ENCODE data around the gene PML.

PML gene

DNA sequence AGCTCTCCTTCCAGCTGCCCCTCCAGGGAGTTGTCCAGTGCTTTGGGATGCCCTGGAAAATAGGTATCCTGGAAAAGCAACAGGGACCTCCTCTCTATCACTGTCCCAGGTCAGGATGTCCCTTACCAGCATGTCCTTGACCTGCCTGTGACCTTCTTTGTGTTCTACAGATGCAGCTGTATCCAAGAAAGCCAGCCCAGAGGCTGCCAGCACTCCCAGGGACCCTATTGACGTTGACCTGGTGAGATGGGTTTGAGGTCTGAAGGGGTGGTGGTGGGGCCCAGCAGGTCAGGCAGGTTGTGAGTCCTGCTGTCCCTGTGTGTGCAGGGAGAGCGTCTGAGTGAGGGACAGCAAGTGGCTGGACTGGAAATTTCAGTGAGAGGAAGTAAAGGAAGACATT is 30.2 kb downstream of the PML start:
- intact Hi-C loops (cut with micrococcal nuclease): no loop called here
- no peak overlapping the region for H3K4me3 Mint-ChIP-seq
- no peaks in the 10 kb centered on the region for H3K4me1 Mint-ChIP-seq (ENCODE audit: low read depth)
- H3K27ac Mint-ChIP-seq: no peak overlapping the region
- H3K36me3 Mint-ChIP-seq (ENCODE audit: low read depth): peaks cover 88% of the 10 kb centered on the region
- no peaks in the 10 kb centered on the region for H3K27me3 Mint-ChIP-seq
- no peaks in the 10 kb centered on the region for H3K9me3 Mint-ChIP-seq

DNA sequence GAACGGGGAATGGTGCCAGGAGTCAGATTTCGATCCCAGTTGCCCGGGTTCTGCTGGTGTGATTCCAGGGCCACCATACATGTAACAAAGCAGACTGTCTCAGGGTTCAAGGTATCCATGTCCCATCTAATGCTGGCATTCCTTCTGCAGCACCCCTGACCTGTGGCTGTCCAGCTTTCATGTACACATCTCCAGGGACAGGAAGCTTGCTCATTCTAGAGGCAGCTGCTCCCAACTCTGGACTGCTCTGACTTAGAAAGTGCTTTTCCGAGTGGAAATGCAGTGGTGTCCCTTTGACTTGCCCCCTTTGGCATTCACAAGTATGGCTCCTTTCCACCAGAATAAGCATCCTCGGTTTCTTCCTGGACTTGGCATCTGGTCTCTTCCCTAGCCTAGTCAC is 30.9 kb downstream of the PML start:
- no peaks in the 10 kb centered on the region for H3K27me3 Mint-ChIP-seq
- peaks cover 91% of the 10 kb centered on the region for H3K36me3 Mint-ChIP-seq (ENCODE audit: low read depth)
- intact Hi-C loops (cut with micrococcal nuclease): no loop called here
- H3K4me1 Mint-ChIP-seq (ENCODE audit: low read depth): no peaks in the 10 kb centered on the region
- H3K4me3 Mint-ChIP-seq: no peak overlapping the region
- no peak overlapping the region for H3K27ac Mint-ChIP-seq
- no peaks in the 10 kb centered on the region for H3K9me3 Mint-ChIP-seq

DNA sequence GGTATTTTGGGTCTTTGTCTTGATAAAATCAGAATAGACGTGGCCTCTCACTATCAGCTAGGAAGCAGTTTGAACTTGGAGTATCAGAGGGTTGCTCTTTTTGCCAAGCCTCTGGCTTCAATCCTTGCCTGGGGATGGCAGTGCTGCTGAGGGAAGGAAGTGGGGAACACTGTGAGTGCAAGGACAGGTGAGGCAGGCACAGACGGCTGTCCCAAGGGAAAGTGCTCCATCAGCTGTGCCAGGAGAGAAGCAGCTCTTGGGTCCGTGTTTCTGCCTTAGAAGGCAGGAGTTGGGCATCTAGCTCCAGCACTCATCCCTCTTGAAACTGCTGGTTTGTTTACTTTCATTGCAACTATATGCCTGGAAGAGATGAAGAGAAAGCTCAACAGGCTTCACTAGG is 33.2 kb downstream of the PML start:
- intact Hi-C loops (cut with micrococcal nuclease): no loop called here
- Mint-ChIP-seq H3K27me3 (no peaks in the 10 kb centered on the region), H3K4me3 (no peak overlapping the region), H3K27ac (no peak overlapping the region), H3K4me1 (ENCODE audit: low read depth) (peaks cover 9% of the 10 kb centered on the region), H3K9me3 (no peaks in the 10 kb centered on the region), H3K36me3 (ENCODE audit: low read depth) (peaks cover 90% of the 10 kb centered on the region)

DNA sequence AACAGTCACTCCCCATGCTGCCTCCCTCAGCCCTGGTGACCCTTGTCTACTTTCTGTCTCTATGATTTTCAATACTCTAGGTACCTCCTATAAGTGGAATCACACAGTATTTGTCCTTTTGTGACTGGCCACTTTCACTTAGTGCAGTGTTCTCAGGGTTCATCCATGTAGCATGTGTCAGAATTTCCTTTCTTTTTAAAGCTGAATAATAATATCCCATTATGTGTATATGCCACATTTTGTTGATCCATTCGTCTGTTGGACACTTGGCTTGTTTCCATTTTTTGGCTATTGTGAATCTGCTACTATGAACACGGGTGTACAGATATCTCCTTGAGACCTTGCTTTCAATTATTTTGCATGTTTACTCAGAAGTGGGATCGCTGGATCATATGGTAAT is 34.1 kb downstream of the PML start:
- Mint-ChIP-seq H3K9me3 (no peaks in the 10 kb centered on the region), H3K27ac (no peak overlapping the region), H3K4me1 (ENCODE audit: low read depth) (peaks cover 13% of the 10 kb centered on the region), H3K36me3 (ENCODE audit: low read depth) (peaks cover 90% of the 10 kb centered on the region), H3K4me3 (no peak overlapping the region), H3K27me3 (no peaks in the 10 kb centered on the region)
- intact Hi-C loops (cut with micrococcal nuclease): no loop called here

DNA sequence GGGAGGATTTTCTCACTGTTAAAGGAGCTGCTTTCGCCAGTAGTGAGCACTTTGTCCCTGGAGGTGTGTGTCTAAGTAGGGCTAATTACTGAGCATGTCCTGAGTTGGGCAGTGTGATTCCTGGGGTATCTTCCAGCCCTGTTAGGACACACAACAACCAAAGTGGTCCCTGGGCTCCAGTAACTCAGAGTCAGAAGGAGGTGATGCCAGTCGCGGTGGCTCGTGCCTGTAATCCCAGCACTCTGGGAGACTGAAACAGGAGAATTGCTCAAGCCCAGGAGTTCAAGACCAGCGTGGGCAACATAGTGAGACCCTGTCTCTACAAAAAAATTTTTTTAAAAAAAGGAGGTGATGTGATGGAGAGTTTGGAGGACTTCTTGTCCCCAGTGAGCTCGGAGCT is 37.5 kb downstream of the PML start:
- intact Hi-C loops (cut with micrococcal nuclease): no loop called here

DNA sequence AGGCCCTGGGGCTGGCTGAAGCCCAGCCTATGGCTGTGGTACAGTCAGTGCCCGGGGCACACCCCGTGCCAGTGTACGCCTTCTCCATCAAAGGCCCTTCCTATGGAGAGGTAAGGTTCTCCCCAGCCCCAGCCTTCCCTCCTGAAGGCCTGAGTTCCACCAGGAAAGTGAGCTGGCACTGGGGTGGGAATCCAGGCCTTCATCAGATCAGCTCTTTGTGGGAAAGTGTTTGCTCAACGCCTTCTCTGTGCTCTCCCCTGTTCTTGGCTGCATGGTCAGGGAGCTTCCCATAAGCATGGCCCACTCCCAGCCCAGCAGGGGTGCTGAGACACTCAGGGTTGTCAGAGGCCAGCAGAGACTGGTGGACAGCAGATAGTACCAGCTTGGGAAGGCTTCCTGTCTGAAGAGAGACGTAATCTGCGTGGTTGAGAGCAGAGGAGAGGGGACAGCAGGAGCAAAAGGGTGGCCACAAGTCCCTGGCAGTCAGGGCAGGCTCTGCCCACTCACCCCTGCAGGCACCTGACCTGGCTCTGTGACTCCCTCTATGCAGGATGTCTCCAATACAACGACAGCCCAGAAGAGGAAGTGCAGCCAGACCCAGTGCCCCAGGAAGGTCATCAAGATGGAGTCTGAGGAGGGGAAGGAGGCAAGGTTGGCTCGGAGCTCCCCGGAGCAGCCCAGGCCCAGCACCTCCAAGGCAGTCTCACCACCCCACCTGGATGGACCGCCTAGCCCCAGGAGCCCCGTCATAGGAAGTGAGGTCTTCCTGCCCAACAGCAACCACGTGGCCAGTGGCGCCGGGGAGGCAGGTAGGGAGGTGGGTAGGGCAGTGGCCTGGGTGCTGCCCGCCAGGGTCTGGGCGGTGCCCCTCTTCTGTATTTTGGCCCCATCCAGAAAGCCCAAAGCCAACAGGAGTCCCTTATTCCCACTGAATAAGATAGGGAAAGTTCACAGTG is 38.4 kb downstream of the PML start:
- Mint-ChIP-seq H3K27me3 (no peaks in the 10 kb centered on the region), H3K9me3 (no peaks in the 10 kb centered on the region), H3K27ac (peak overlapping the region; percentile 62), H3K36me3 (ENCODE audit: low read depth) (peaks cover 94% of the 10 kb centered on the region), H3K4me3 (no peak overlapping the region), H3K4me1 (ENCODE audit: low read depth) (peaks cover 13% of the 10 kb centered on the region)
- intact Hi-C loops (cut with micrococcal nuclease): no loop called here

More for the DNA sequence above, 37.5 kb downstream of the PML start:
- no peak overlapping the region for H3K4me3 Mint-ChIP-seq
- H3K27ac Mint-ChIP-seq: peak overlapping the region; percentile 62
- H3K27me3 Mint-ChIP-seq: no peaks in the 10 kb centered on the region
- no peaks in the 10 kb centered on the region for H3K9me3 Mint-ChIP-seq
- peaks cover 93% of the 10 kb centered on the region for H3K36me3 Mint-ChIP-seq (ENCODE audit: low read depth)
- peaks cover 13% of the 10 kb centered on the region for H3K4me1 Mint-ChIP-seq (ENCODE audit: low read depth)

DNA sequence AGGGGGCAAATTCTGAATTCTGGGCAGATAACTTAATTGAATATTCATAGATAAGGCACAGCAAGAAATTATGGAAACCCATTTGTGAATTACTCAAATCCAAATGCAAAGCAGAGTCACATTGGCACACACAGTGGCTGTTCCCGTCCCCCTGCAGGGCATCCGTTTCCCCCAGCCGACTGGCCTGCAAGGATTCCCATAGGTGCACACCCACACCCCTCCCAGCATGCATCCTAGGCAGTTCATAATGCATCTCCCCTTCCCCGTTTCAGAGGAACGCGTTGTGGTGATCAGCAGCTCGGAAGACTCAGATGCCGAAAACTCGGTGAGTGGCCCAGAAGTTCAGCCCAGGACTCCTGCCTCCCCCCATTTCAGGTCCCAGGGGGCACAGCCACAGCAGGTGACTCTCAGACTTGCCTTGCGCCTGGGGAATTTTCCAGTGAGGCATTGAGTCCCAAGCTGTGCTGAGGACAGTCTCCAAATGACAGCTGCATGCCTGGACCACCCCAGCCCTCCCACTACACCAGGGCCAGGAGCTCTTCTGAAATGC is 39.8 kb downstream of the PML start:
- Mint-ChIP-seq H3K4me3 (no peak overlapping the region), H3K27me3 (no peaks in the 10 kb centered on the region), H3K36me3 (ENCODE audit: low read depth) (peaks cover 93% of the 10 kb centered on the region), H3K27ac (no peak overlapping the region), H3K4me1 (ENCODE audit: low read depth) (peaks cover 13% of the 10 kb centered on the region), H3K9me3 (no peaks in the 10 kb centered on the region)
- intact Hi-C loops (cut with micrococcal nuclease): no loop called here

DNA sequence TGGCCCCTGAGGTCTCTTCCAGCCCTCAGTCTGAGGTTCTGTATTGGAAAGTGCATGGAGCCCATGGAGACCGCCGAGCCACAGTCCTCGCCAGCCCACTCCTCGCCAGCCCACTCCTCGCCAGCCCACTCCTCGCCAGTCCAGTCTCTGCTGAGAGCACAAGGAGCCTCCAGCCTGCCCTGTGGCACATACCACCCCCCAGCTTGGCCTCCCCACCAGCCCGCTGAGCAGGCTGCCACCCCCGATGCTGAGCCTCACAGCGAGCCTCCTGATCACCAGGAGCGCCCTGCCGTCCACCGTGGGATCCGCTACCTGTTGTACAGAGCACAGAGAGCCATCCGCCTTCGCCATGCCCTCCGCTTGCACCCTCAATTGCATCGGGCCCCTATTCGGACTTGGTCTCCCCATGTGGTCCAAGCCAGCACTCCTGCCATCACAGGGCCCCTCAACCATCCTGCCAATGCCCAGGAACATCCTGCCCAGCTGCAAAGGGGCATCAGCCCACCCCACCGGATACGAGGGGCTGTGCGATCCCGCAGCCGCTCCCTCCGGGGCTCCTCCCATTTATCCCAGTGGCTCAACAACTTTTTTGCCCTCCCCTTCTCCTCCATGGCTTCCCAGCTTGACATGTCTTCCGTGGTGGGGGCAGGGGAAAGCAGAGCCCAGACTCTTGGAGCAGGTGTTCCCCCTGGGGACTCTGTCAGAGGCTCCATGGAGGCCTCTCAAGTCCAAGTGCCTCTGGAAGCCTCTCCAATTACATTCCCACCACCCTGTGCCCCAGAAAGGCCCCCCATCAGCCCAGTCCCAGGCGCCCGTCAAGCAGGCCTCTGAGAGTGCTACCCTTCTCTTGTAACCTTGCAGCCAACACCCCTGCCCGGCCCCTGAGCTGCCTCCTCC is 40.9 kb downstream of the PML start:
- Mint-ChIP-seq H3K36me3 (ENCODE audit: low read depth) (peaks cover 82% of the 10 kb centered on the region), H3K4me1 (ENCODE audit: low read depth) (peaks cover 13% of the 10 kb centered on the region), H3K9me3 (no peaks in the 10 kb centered on the region), H3K4me3 (no peak overlapping the region), H3K27me3 (no peaks in the 10 kb centered on the region), H3K27ac (no peak overlapping the region)
- intact Hi-C loops (cut with micrococcal nuclease): no loop called here

DNA sequence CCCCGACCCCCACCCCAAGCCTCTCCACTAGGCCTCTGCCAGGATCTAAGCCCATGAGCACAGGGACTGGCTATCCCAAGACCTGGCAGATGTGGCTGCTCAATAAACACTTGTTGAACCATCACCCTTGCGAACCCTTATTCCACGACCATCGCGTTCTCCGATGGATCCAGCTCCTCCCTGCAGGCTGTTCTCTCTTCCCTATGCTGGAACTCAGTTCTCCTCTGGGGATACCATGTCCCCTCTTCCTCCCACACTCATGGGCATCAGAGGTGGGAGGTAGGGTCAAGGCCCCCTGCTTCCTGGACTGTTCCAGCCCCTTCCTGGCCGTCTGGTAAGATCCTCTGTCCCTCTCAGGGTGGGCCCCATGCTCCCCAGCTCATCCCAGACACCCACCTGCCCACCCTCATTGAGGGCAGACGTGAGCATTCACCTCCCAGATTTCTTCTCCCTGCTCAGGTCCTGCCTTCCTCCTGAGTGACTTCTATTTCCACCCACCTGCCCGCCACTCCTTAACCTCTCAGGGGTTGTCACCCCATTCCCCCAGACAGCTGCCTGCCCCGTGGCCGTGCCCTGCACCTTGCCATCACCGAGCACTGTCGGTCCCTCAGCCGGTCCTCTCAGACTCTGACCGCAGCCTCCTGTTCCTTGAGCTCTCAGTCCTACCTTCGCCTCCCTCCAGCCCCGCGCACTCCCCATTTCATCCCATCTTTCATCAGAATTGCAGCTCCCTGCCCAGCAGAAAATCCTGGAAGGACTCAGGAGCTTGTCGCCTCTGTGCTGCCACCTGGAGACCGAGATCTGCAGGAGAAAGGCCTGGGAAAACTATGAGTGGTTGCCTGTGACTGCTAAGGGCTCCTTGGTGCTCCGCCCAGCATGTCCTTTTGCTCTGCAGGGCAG is 42.0 kb downstream of the PML start:
- intact Hi-C loops (cut with micrococcal nuclease): no loop called here
- Mint-ChIP-seq H3K27ac (no peak overlapping the region), H3K9me3 (no peaks in the 10 kb centered on the region), H3K36me3 (ENCODE audit: low read depth) (peaks cover 81% of the 10 kb centered on the region), H3K4me1 (ENCODE audit: low read depth) (peaks cover 13% of the 10 kb centered on the region), H3K27me3 (no peaks in the 10 kb centered on the region), H3K4me3 (no peak overlapping the region)

DNA sequence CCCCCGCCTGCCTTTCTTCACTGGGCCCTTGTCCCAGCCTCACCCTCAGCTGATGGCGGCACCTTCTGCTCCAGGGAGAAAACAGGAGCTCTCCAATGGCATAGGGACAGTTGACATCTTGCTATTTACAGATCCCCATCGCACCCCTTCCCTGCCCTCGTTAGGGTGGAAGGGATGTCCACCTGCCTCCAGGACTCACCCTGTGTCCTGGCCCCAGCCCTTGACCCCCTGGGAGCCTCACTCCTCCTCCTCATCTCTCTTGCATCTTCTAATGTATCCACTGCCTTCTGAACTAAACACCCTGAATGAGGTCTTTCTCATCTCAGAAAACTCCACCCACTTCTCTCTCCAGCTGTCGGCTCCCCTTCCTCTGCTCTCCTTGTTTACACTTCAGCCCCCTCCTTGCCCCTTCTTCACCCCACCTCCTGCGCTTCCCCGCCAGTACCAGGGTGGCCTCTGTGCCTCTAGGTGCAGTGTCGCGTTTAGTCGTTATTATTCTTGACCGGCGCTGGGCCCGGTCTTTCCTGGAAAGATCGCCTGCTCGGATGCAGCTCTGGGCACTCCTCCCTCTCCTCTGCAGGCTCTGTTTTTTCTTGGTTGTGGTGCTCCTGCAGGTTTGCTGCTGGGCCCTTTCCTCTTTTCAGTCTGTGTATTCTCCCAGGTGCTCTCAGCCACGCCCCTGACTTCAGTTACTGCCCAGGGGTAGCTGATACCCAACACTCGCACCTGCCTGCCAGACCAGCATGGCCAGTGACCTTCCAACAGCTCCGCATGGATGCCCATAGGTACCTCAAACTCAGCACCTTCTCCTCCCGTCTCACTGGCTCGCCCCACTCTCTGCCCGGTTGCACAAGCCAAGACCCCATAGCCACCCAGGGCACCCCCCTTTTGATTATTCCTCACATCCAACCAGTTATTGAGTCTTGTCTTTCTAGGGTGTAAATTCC is 42.9 kb downstream of the PML start:
- no peaks in the 10 kb centered on the region for H3K9me3 Mint-ChIP-seq
- no peaks in the 10 kb centered on the region for H3K27me3 Mint-ChIP-seq
- intact Hi-C loops (cut with micrococcal nuclease): no loop called here
- peaks cover 7% of the 10 kb centered on the region for H3K4me1 Mint-ChIP-seq (ENCODE audit: low read depth)
- H3K36me3 Mint-ChIP-seq (ENCODE audit: low read depth): peaks cover 83% of the 10 kb centered on the region
- H3K4me3 Mint-ChIP-seq: no peak overlapping the region
- H3K27ac Mint-ChIP-seq: no peak overlapping the region

DNA sequence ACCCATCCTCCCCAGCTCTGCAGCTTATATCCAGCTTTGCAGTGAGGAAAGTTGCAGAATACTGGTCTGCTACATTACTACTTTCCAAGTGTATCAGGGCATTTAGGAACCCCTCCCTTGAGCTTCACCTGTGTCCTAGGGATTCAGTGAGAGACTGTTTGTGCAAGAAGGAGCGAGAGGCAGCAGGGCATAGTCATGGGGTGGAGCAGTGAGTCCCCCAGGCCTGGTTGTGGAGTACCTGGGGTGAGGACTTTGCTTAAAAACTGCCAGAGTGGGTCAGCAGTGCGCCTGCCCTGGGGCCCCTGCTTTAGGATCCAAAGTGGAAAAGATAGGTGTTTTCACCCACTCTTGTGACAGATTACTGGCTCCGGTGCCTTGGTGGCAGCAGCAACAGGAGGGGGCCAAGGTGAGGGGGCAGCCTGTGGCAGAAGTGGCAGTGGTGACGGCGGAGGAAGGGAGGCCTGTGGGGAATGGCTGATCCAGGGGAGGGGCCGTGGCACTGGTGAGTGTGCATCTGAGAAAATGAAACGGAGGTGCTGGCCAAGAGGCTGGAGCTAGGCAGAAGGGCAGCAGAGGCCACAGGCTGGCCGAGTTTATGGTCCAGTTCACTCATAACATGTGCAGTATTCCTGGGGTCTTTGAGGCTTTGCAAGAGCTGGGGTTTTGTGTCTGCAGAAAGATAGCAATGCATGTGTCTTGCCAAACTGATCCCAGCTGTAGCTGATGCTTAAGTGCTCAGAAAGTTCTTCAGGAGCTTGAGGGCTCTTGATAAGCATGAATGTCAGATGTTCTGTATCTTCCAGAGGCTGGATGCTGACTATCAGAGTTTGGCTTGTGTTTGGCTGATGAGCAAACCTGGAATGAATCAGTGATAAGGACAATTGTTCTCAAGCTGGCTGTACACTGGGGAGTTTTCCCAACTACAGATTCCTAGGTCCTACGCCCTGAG is 44.5 kb downstream of the PML start:
- Mint-ChIP-seq H3K4me3 (no peak overlapping the region), H3K27me3 (no peaks in the 10 kb centered on the region), H3K27ac (no peak overlapping the region), H3K4me1 (ENCODE audit: low read depth) (no peaks in the 10 kb centered on the region), H3K36me3 (ENCODE audit: low read depth) (peaks cover 83% of the 10 kb centered on the region), H3K9me3 (no peaks in the 10 kb centered on the region)
- intact Hi-C loops (cut with micrococcal nuclease): no loop called here

DNA sequence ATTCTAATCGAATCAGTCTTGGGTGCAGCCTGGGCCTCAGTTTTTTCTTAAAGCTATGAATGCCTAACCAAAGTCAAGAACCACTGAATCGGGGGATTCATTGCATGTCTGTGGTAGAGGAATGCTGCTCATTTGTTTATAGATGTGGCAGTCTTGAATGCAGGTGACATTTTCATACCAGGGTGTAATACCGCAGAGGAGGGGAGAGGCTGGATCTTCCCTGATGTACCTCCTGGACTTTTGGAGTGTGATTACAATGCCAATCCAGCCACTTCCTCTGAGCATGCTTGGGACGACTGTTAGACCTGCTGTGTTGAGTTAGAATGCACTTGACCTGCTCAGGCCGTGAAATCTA is 45.1 kb downstream of the PML start:
- intact Hi-C loops (cut with micrococcal nuclease): no loop called here
- Mint-ChIP-seq H3K4me3 (no peak overlapping the region), H3K27ac (no peak overlapping the region), H3K9me3 (no peaks in the 10 kb centered on the region), H3K4me1 (ENCODE audit: low read depth) (no peaks in the 10 kb centered on the region), H3K36me3 (ENCODE audit: low read depth) (peaks cover 83% of the 10 kb centered on the region), H3K27me3 (no peaks in the 10 kb centered on the region)

All from dendritic cell treated with granulocyte-macrophage colony-stimulating factor and Interleukin-4, amounts not matched to agents 40 ng/mL and 50 ng/mL, for 4 days (primary cell).